HG03103 (cell line): ENCODE measurements around the gene LIMK2.
"Not testable (repeated sequence)": the region's sequence is repeated elsewhere in the genome, so short reads cannot be mapped to it uniquely, and the experiment has no call there.

Experiments
- ATAC-seq: cut with Tn5 transposase; IDR thresholded peaks from one replicate; pipeline ENCODE4 v1.9.1; 2021; ENCODE audit warnings: low read depth; ENCODE audit not compliant: unreplicated experiment

Gene LIMK2

GRCh38 chr22:31210556-31211421 is 1.3 kb upstream of the LIMK2 start:
- ATAC-seq, result no peak

GRCh38 chr22:31211482-31211861 is 626 bp upstream of the LIMK2 start:
- ATAC-seq, result no peak

DNA sequence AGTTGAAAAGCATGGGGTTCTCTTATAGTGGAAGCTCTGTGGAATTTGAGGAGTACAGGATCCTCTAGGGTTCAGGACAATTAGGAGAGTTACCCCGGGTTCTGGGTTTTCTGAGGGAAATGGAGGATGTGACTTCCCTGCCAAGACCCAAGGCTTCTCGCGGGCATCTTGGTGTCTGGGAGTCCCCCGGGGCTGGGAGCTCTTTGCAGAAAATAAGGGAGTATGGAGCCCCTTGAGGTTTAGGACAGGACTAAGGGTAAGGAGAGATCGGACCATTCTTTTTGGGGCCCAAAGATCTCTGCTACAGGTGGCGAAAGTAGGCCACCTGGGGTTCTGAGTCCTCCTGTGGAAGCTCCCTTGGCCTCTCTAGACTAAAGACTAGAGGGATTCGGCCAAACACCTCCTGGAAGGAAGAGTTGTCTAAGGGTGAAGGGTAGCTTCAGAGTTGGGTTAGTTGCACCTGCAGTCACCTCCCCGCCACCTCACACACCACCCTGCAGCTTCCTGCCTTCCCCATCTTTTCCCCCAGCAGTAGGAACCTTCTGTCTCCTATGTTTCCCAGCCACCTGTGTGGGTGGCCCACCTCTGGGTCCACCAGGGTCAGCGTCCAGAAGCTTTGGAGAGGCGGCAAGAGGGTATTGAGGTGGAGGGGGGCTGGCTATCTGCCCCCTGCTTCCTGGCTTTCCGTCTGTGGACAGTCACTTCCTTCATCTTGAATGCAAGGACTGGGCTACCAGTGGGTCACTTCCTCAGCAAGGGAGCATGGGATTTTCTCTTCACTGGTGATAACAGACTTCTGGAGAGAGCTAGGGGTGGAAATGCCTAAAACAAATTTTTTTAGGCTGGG is 908 bp downstream of the LIMK2 start:
- no peak for ATAC-seq

DNA sequence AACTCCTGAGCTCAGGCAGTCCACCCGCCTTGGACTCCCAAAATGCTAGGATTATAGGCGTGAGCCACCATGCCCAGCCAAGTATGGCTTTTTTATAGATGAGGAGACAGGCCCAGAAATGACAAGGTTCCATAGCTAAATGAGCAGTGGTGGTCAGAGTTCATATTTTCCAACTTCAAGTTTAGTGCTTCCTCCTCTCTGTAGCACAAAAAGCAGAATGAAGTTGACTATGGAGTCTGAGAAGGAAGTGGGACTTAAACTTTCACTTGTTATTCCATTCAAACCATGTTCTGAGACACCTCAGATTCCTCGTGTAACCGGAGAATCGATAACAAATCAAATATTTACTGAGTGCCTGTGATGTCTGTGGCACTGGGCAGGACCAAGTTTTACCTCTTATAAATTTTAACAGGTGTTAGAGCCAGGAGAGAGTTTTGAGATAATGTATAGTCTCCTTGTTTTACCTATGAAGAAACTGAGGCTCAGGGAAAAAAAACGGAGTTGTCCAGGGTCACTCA is 3.0 kb downstream of the LIMK2 start:
- ATAC-seq, result no peak

GRCh38 chr22:31218565-31219262 is 6.6 kb downstream of the LIMK2 start:
- ATAC-seq, result no peak

GRCh38 chr22:31221084-31221483 is 9.0 kb downstream of the LIMK2 start:
- ATAC-seq, result no peak

DNA sequence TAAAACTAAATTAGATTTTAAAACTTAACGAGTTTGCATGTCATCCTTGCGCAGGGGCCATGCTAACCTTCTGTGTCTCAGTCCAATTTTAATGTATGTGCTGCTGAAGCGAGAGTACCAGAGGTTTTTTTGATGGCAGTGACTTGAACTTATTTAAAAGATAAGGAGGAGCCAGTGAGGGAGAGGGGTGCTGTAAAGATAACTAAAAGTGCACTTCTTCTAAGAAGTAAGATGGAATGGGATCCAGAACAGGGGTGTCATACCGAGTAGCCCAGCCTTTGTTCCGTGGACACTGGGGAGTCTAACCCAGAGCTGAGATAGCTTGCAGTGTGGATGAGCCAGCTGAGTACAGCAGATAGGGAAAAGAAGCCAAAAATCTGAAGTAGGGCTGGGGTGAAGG is 10.6 kb downstream of the LIMK2 start:
- ATAC-seq, result no peak

GRCh38 chr22:31223786-31224191 is 11.7 kb downstream of the LIMK2 start:
- no peak for ATAC-seq

GRCh38 chr22:31224691-31225090 is 12.6 kb downstream of the LIMK2 start:
- ATAC-seq, result not testable (repeated sequence)

- ATAC-seq, result no peak
These were observed 15.1 kb downstream of the LIMK2 start for GRCh38 chr22:31227186-31227585.

- no peak for ATAC-seq
These were observed 17.4 kb downstream of the LIMK2 start for GRCh38 chr22:31229402-31230079.

- no peak for ATAC-seq
These were observed 18.2 kb downstream of the LIMK2 start for GRCh38 chr22:31230155-31230870.

DNA sequence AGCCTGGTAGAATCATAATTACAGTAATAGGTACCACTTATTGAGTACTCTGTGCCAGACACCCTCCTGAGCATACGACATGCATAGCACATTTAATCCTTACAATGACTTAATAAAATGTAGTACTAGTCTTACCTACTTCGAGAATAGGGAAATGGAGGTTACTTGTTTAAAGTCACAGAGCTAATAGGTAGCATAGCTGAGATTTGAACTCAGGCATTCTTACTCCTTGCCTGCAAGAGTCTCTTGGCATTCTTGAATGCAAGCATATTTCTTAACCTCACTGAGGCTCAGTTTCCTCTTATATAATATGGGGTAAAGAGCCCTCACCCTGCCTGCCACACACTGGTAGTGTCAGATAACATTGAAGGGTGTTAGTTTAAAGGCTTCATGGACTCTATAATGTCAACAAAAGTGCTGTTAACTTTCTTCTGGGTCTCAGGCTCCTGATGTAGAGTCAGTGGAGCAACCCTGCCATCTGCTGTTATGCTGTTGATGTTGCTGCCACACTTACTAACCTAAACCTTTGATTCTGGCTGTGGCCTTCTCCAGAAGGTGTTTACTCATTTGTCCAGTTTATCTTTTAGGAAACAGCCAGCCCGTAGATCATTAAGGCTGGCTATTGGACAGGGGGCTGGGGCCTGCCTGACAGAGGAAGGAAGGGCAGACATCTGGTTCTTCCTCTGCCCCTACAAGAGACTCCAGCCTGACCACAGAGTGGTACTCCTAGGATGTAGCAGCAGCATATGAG is 18.9 kb downstream of the LIMK2 start:
- no peak for ATAC-seq

DNA sequence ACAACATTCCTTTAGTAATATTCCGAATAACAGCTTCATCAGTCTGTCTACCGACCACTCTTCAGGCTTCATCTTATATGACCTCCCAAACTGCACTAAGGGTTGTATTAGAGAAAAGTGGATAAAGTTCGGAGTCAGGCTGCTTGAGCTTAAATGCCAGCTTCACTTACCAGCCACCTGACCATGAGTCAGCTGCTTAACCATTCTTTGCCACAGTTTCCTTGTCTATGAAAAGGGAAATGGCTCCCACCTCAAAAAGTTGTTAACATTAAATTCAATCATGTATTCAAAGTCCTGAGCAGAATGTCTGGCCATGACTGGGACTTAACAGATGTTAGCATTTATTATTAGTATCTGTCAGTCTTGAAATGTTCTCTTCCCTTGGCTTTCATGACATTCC is 20.9 kb downstream of the LIMK2 start:
- no peak for ATAC-seq

GRCh38 chr22:31235081-31235480 is 23.0 kb downstream of the LIMK2 start:
- ATAC-seq, result no peak

GRCh38 chr22:31236044-31236443 is 23.9 kb downstream of the LIMK2 start:
- not testable (repeated sequence) for ATAC-seq

DNA sequence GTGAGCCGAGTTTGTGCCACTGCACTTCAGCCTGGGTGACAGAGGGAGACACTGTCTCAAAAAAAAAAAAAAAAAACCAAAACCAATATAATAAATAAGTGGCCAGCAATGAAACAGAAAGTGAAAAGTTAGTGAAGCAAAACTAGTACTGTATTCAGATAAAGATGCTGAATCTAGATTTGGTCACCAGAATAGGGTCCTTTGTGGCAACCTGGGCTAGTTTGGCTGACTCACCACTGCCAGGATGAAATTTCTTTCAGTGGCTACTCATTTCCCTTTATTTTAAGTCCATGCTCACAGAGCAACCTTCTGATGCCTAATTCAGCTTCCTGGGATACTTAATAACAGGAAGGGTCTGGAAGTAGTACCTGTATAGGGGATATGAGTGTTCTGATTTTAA is 26.0 kb downstream of the LIMK2 start:
- no peak for ATAC-seq

GRCh38 chr22:31239771-31240370 is 27.8 kb downstream of the LIMK2 start:
- ATAC-seq, result no peak

- no peak for ATAC-seq
These were observed 29.1 kb downstream of the LIMK2 start for GRCh38 chr22:31241200-31241599.
